ENCODE data around the gene KCNJ15.

KCNJ15 gene

GRCh38 chr21:38311765-38312164, 55.0 kb downstream of the KCNJ15 start:
- TF ChIP-seq CTCF (IDR thresholded peaks at IDR 0.05; ENCODE audit: control insufficient read depth, extremely low read depth, insufficient read depth) = no peak
- H3K4me3 ChIP-seq (ENCODE audit: low read depth, low read length) = no peak overlapping the region
- no peak for DNase-seq (ENCODE audit: low read depth)

GRCh38 chr21:38312822-38313221, 56.0 kb downstream of the KCNJ15 start:
- DNase-seq (ENCODE audit: low read depth) = no peak
- no peak overlapping the region for H3K4me3 ChIP-seq (ENCODE audit: low read depth, low read length)
- no peak for TF ChIP-seq CTCF (IDR thresholded peaks at IDR 0.05; ENCODE audit: control insufficient read depth, extremely low read depth, insufficient read depth)

GRCh38 chr21:38314558-38314957, 57.8 kb downstream of the KCNJ15 start:
- no peak for DNase-seq (ENCODE audit: low read depth)
- no peak for TF ChIP-seq CTCF (IDR thresholded peaks at IDR 0.05; ENCODE audit: control insufficient read depth, extremely low read depth, insufficient read depth)
- no peak overlapping the region for H3K4me3 ChIP-seq (ENCODE audit: low read depth, low read length)

- DNase-seq (ENCODE audit: low read depth) = no peak
- TF ChIP-seq CTCF (IDR thresholded peaks at IDR 0.05; ENCODE audit: control insufficient read depth, extremely low read depth, insufficient read depth) = no peak
Observed at GRCh38 chr21:38315122-38315521, 58.3 kb downstream of the KCNJ15 start.

GRCh38 chr21:38319781-38320180, 63.0 kb downstream of the KCNJ15 start:
- no peak for TF ChIP-seq CTCF (IDR thresholded peaks at IDR 0.05; ENCODE audit: control insufficient read depth, extremely low read depth, insufficient read depth)
- H3K4me3 ChIP-seq (ENCODE audit: low read depth, low read length) = no peak overlapping the region
- DNase-seq (ENCODE audit: low read depth) = no peak

More at GRCh38 chr21:38315122-38315521, 58.3 kb downstream of the KCNJ15 start:
- H3K4me3 ChIP-seq (ENCODE audit: low read depth, low read length) = no peak overlapping the region

GRCh38 chr21:38321568-38321967, 64.8 kb downstream of the KCNJ15 start:
- H3K4me3 ChIP-seq (ENCODE audit: low read depth, low read length) = no peak overlapping the region
- no peak for TF ChIP-seq CTCF (IDR thresholded peaks at IDR 0.05; ENCODE audit: control insufficient read depth, extremely low read depth, insufficient read depth)
- no peak for DNase-seq (ENCODE audit: low read depth)

- no peak overlapping the region for H3K4me3 ChIP-seq (ENCODE audit: low read depth, low read length)
- DNase-seq (ENCODE audit: low read depth) = no peak
- TF ChIP-seq CTCF (IDR thresholded peaks at IDR 0.05; ENCODE audit: control insufficient read depth, extremely low read depth, insufficient read depth) = no peak
Observed at GRCh38 chr21:38322311-38322950, 65.6 kb downstream of the KCNJ15 start.

All from LNCaP clone FGC (cell line).